ENCODE data around the gene YJU2. TPM values are rescaled to one million over a fixed set of nuclear protein-coding genes. Genes with fewer than 3 reads are reported as not detected.

YJU2 gene
- total and polyA plus RNA-seq, 2 of the 13 experiments (the other 11 are each of a cell fraction or from before 2014, with no cell fraction given), result 9.3 to 17.9 TPM

GRCh38 chr19:4310247-4311121, 63.6 kb downstream of the YJU2 start (continued):
- TF ChIP-seq, protein P1, sequence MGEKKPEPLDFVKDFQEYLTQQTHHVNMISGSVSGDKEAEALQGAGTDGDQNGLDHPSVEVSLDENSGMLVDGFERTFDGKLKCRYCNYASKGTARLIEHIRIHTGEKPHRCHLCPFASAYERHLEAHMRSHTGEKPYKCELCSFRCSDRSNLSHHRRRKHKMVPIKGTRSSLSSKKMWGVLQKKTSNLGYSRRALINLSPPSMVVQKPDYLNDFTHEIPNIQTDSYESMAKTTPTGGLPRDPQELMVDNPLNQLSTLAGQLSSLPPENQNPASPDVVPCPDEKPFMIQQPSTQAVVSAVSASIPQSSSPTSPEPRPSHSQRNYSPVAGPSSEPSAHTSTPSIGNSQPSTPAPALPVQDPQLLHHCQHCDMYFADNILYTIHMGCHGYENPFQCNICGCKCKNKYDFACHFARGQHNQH (CRISPR knock-in tag; IDR thresholded peaks at IDR 0.05), result peak; percentile 96
- TF ChIP-seq, protein P2, sequence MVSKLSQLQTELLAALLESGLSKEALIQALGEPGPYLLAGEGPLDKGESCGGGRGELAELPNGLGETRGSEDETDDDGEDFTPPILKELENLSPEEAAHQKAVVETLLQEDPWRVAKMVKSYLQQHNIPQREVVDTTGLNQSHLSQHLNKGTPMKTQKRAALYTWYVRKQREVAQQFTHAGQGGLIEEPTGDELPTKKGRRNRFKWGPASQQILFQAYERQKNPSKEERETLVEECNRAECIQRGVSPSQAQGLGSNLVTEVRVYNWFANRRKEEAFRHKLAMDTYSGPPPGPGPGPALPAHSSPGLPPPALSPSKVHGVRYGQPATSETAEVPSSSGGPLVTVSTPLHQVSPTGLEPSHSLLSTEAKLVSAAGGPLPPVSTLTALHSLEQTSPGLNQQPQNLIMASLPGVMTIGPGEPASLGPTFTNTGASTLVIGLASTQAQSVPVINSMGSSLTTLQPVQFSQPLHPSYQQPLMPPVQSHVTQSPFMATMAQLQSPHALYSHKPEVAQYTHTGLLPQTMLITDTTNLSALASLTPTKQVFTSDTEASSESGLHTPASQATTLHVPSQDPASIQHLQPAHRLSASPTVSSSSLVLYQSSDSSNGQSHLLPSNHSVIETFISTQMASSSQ (IDR thresholded peaks at IDR 0.05; ENCODE audit: low read depth), result no peak
- TF ChIP-seq, protein P2 (CRISPR knock-in tag; IDR thresholded peaks at IDR 0.05; ENCODE audit: borderline replicate concordance), result peak; percentile 40; the same call in 1 of the 2 replicates
- TF ChIP-seq ZNF44 (CRISPR knock-in tag; IDR thresholded peaks at IDR 0.05) (peak; percentile 87; the same call in 1 of the 2 replicates), RBFOX2 (IDR thresholded peaks at IDR 0.05; ENCODE audit: low read depth, low read length) (peak; percentile 60), AFF4 (CRISPR knock-in tag; IDR thresholded peaks at IDR 0.05) (0 out of 2 replicates have a peak, but pooled peaks have one; percentile 46), ZNF770 (CRISPR knock-in tag; IDR thresholded peaks at IDR 0.05) (peak; percentile 87), ZNF12 (CRISPR knock-in tag; IDR thresholded peaks at IDR 0.05) (peak; percentile 35; the same call in 1 of the 2 replicates), HNRNPK (IDR thresholded peaks at IDR 0.05; ENCODE audit: low read depth, low read length, poor library complexity, severe bottlenecking) (no peak), MEIS2 (CRISPR knock-in tag; IDR thresholded peaks at IDR 0.05) (peak; percentile 94)
- TF ChIP-seq, protein P3, sequence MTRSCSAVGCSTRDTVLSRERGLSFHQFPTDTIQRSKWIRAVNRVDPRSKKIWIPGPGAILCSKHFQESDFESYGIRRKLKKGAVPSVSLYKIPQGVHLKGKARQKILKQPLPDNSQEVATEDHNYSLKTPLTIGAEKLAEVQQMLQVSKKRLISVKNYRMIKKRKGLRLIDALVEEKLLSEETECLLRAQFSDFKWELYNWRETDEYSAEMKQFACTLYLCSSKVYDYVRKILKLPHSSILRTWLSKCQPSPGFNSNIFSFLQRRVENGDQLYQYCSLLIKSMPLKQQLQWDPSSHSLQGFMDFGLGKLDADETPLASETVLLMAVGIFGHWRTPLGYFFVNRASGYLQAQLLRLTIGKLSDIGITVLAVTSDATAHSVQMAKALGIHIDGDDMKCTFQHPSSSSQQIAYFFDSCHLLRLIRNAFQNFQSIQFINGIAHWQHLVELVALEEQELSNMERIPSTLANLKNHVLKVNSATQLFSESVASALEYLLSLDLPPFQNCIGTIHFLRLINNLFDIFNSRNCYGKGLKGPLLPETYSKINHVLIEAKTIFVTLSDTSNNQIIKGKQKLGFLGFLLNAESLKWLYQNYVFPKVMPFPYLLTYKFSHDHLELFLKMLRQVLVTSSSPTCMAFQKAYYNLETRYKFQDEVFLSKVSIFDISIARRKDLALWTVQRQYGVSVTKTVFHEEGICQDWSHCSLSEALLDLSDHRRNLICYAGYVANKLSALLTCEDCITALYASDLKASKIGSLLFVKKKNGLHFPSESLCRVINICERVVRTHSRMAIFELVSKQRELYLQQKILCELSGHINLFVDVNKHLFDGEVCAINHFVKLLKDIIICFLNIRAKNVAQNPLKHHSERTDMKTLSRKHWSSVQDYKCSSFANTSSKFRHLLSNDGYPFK (CRISPR knock-in tag; IDR thresholded peaks at IDR 0.05; ENCODE audit: borderline replicate concordance), result peak; percentile 91; the same call in 1 of the 2 replicates
